HG03558 (cell line): ENCODE measurements around the gene APOA4.

Experiments
- ATAC-seq: cut with Tn5 transposase; IDR thresholded peaks from one replicate; pipeline ENCODE4 v1.9.1; 2021; ENCODE audit warnings: moderate number of reproducible peaks; ENCODE audit not compliant: unreplicated experiment; ENCODE audit errors: extremely low read depth

The APOA4 gene

DNA sequence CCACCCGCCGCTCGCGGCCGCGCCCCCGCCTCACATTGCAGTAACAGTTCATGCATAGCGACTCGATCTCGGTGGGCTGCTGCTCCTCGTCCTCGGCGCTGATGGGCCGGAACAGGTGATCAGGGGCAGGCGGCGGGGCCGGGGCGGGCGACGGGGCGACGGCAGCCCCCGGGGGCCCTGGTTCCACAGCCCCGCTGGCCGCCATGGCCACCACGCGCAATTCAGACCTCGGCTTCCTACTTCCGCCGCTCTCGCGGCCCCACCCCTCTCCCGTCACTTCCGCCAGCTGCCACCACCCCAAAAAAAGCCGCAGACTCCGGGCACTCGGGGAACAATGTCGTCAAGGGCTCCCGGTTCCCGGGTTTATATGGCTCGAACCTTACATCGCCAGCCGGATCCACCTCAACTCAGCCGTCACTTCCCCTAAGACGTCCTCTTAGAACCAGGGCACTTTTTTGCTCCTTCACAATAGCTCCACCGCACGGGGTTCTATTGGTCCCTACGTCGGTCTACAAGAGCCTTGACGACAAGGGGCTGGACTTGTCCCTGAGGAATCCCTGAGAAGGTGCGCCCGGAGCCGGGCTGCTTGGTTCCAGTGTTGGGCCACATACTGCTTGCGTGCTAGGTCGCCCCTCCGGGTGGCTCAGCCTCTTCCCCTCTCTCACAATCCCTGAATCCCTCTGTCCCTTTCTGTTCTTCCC lies 35.2 kb downstream of the APOA4 start, which contains the start of gene ZPR1:
Gene ZPR1, minus strand, starts transcription at position 238 of the 701 bp plus-strand sequence. Its CDS starts 33 bp downstream, at position 205.
- no peak for ATAC-seq

DNA sequence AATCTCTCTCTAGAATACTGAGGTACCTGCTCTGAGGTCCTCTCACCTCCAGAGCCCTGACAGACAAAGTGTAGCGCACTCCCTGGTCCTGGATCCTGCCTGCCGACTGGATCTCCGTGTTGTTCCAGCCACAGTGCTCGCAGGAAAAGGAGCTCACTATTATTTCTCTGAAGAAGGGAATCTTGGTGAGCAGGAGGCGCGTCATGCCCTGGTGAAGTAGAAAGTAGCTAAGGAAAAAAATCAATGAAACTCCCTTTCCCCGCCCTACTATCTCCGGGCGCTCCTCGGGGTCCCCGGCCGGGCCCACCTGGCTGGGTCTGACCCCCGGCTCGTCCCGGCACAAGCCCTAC lies 35.7 kb downstream of the APOA4 start:
- ATAC-seq, result no peak

DNA sequence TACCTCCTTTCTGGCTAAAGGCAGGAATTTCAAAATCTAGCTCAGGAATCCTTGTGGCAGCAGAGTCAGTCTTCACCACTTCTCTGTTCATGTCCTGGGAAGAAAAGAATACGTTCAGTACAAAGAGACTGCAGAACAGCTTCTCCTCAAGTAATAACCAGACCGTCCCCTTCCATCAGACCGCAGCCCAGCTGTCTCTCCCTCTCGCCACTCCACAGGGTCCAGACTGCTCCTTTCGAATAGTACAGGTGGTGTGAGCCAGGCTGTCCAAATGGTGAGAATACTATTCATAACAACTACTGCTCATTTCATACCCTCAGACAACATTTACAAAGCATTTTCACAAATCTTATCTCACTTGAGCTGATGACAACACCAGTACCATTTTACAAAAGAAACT lies 36.1 kb downstream of the APOA4 start:
- ATAC-seq, result no peak

DNA sequence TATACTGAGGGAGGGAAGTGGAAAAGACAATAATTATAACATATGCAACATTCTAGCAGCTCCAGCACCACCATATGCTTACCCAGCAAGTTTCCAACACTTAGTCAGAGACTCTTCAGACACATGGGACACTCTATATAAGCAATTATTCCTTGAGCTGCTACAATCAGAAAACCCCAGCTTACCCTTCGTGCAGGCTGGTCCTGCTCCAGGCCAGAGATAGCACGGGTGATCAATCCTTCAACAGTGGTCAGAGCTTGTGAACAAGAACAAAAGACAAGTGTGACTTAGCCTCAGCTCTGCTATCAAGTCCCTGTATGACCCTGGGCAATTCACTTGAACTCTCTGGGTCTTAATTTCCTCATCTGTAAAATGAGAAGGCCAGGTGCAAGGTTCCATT lies 36.8 kb downstream of the APOA4 start:
- ATAC-seq, result no peak

DNA sequence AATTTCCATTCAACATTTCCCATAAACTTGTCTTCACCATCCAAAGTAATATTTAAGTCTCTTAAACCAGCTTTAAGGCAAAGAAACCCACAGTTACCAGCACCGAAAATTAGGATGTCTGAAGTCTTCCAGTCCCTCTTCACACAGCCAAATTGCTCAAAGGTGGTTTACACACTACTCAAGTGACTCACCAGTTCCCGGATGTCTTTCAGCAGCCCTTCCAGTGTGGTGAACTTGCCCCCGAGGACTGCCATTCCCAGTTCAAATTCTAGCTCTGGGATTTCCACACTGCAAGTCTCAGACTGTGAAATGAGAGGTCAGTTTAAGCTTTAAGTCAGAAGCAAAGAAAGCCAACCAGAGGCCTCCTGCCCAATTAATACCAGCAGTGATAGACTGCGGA lies 40.4 kb downstream of the APOA4 start:
- ATAC-seq, result no peak

DNA sequence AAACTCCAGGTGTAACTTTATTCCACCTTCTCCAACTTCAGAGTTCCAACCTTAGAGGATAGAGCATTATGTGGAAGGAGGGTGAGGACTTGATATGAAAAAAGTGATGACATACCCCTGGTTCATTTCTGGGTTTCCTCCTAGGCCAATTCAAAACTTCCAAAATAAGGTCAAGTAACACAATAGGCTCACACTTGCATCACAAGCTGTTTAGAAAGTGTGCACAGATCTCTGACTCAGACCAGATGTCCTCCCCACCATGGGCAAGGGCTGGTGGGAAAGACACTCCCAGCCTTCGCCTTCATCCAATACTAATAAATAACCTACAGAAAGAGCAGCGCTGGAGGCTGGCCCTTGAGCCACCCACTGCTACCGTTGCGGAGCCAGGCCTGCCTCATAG lies 44.5 kb downstream of the APOA4 start:
- no peak for ATAC-seq

DNA sequence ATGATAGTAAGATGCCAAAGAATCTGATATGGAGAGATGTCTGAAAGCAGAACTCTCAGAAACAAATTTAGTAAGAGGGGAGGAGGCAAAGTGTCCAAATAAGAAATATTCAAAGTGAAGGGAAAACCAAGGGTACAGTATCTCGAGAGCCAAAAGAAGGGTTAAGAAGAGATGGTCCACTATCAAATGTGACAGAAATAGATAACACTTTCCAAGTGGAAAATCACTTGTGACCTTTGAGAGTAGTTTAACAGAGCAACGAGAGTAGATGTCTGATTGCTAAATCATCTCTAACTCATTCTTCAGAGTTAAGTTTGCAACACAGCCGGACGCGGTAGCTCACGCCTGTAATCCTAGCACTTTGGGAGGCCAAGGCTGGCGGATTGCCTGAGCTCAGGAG lies 46.0 kb downstream of the APOA4 start:
- ATAC-seq, result no peak

DNA sequence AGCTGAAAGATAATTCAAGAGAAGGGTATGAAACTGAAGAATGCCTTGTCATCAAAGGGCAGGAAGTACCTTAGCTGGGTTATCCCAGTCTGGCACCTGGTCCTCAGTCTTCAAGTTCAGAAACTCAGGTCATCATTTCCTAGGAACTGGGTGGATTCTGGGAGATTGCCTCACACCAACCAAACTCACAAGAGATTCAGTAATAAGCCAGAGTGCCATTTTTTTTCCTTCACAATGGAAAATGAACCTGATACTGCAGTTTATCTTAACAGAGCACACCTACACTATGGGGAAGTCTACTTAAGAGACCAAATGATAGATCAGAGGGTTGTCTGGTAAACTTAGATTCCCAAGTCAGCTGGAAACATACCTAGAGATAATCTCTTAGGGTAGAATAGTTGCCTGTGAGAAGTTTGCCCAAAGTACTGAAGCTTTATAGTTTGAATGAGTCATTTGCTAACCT lies 46.6 kb downstream of the APOA4 start:
- no peak for ATAC-seq

DNA sequence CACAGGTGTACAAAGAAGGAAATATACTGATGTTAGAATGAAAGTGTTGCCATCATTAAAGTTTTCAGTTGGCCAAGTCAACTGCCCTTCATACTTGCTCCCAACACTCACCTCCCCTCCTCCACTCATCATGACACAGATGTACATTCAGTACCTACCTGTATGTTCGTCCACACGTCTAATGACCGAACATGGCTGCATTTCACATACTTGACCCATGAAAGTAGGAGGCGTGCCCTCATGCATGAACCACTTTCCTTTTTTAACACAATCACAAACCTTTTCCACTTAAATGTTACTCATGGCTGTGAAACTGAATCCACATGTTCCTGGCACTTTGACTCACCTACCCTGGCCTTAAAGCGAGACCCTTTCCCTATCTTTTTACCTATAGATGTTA lies 47.1 kb downstream of the APOA4 start:
- ATAC-seq, result no peak

DNA sequence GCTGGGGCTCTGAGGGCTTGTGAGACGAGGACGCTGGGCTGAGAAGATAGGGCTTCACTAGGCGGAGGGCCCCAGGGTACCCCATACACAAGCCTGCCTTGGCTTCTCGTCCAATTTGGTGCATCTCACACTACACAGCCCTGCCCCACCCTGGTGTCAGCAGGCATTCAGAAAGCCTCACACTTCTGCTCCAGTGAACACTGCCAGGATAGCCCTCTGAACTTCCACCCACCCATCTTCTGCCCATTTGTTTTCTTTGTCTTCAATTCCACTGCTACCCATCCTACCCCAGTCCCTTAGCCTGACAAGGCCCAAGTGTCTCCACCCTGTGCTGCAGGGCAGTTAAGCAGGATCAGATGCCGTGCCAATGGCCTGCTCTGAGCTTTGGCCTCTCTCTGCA lies 48.4 kb downstream of the APOA4 start:
- no peak for ATAC-seq

DNA sequence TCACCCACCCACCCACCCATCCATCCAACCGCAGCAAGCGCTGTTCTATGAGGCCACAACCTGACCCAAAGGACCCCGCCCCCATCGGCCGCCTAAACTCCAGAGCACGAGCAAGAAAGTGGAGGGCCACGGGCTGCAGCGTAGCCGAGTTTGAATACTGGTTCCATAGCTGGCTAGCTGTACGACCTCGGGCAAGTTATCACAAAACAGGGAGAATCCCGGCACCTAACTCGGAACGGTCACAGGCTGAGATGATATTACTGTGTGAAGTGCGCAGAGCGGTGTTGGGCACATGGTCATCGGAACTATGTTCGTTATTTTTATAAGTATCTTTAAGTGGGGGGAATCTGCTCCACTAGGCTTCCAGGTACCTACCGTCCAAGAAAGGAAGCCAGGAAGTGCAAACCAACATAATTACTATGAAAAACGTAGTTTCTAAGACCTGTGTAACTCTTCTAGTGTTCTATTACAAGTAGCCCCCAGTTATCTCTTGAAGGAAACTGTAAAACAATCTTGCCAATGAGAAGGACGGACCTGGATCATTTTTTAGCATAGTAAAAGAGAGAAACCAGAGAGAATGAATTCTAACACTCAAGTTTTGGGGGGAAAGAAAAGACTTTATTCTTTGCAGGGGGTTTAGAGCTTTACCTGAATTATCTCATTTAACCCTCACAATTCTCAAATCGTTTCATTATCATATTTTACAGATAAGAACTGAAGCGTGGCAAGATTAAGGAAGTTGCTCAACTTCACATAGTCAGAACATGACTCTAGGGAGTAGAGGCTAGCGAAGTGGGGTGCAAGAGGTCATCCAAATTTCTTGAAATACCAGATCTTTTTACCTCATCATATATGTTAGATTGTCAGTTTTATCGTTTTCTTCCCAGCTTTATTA lies 49.7 kb downstream of the APOA4 start:
- ATAC-seq, result no peak

DNA sequence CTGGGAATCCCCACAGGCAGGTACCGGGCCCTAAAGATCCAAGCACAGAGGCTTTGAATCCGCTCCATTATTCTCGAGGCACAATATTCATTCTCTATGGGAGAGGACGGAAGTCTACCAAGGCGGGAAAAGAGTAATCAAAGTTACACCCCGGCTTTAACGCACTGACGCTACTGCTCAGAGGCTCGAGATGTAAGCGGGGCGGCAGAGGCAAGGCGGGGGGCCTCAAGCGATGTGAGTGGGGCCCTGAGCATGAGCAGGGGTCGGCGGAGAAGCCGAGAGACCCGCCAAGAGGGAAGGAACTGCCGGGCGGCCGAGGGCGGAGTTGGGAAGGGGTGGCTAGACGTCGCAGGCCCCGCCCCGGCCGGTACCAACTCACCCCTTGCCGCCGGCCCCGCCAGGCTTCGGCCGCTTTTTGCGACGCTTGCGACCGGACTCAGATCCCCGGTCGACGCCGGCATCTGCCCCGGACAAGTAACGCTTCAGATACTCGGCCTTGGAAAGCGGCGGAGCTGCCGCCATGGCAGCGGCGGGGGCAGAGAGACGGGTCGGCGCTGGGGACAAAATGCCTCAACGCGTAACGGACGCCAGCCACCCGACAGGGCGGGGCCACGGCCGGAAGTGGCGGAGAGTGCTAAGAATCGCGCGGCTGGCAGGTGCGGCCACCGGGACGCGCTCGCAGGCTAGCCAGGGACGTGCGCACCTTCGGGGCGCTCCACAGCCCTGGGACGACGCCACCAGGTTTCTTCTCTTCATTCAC lies 50.5 kb downstream of the APOA4 start, which contains the start of gene BUD13:
Gene BUD13, minus strand, starts transcription at position 545 of the 760 bp plus-strand sequence. Its CDS starts 23 bp downstream, at position 522.
- peak; percentile 53 for ATAC-seq

DNA sequence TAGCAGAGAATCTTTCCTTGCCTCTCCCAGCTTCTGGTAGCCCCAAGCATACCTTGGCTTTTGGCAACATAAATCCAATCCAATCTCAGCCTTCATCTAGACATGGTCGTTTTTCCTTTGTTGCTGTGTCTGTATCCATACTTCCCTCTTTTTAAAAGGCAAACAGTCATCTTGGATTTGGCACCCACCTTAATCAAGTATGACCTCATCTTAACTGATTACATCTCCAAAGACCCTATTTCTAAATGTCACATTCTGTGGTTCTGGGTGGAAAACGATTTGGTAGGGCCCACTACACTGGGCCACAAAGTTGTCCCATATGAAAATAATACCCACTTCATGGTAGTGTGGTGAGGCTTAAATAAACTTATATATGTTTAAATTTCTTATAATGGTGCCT lies 51.2 kb downstream of the APOA4 start:
- ATAC-seq, result no peak
